HepG2 (cell line): ENCODE data around the gene PPOX. TPM values are rescaled to one million over a fixed set of nuclear protein-coding genes. Genes with fewer than 3 reads are reported as not detected.

ENCODE experiments used
- CCAR2 ChIP-seq: fragments of 200-400 bp; formaldehyde crosslinking; optimal IDR thresholded peaks from 2 replicates; pipeline ENCODE3; 2018; ENCODE audit warnings: low read depth, mild to moderate bottlenecking, low read length, moderate library complexity
- HNRNPK ChIP-seq: fragments of 200-400 bp; formaldehyde crosslinking; IDR thresholded peaks from 2 replicates; pipeline ENCODE4 v1.6.1; 2018; ENCODE audit warnings: low read length, low read depth, moderate library complexity, mild to moderate bottlenecking; ENCODE audit not compliant: poor library complexity, severe bottlenecking
- MED8 ChIP-seq: sonication (generic); formaldehyde crosslinking; IDR thresholded peaks from 2 replicates; pipeline ENCODE4 v1.8.1; 2023; ENCODE audit warnings: mild to moderate bottlenecking, missing genetic modification reagents; ENCODE audit not compliant: insufficient replicate concordance
- RBAK ChIP-seq: sonication (generic); formaldehyde crosslinking; IDR thresholded peaks from 2 replicates; pipeline ENCODE4 v1.5.1; 2020; ENCODE audit warnings: mild to moderate bottlenecking, missing genetic modification reagents
- ZNF605 ChIP-seq: sonication (generic); formaldehyde crosslinking; IDR thresholded peaks from 2 replicates; pipeline ENCODE4 v1.8.0; 2022; ENCODE audit warnings: mild to moderate bottlenecking, missing genetic modification reagents
- ZNF891 ChIP-seq: sonication (generic); formaldehyde crosslinking; IDR thresholded peaks from 2 replicates; pipeline ENCODE4 v1.5.0; 2020; ENCODE audit warnings: mild to moderate bottlenecking, missing genetic modification reagents
- polyA plus RNA-seq, 8 experiments: library from polyadenylated mRNA; depleted of rRNA in 3 of 8; stranded (reverse) in 7 of 8; unstranded in 1 of 8; fragments of >200 nt; fragmentation: Illumina TruSeq in 4 of 8; extraction: Trizol in 4 of 8; gene quantifications; 2 replicates each; pipeline versions ENCODE4 v1.2.1 to v1.2.3, GENCODE V29; 2011 to 2016; ENCODE audit warnings: low read depth in 4 of 8, missing spikeins in 1 of 8, mixed read lengths in 1 of 8; ENCODE audit not compliant: insufficient read depth in 1 of 8
- total RNA-seq, 5 experiments: library from RNA; depleted of rRNA; stranded (reverse); fragments of >200 nt; fragmentation: Illumina TruSeq; extraction: Trizol; gene quantifications; 2 replicates each; pipeline ENCODE4 v1.2.3, GENCODE V29; 2016; ENCODE audit warnings: low read depth in 1 of 5
- TF ChIP-seq, protein P1 (sequence below), 2 experiments: fragments of 450-650 bp in 1 of 2; sonication (generic) in 1 of 2; formaldehyde crosslinking in 1 of 2; IDR thresholded peaks; 2 replicates each; pipeline versions ENCODE4 v1.6.1 to v1.8.0; 2016 to 2022; ENCODE audit warnings: antibody characterized with exemption in 1 of 2, mild to moderate bottlenecking in 1 of 2, missing genetic modification reagents in 1 of 2
- TF ChIP-seq, protein P2 (sequence below): sonication (generic); formaldehyde crosslinking; IDR thresholded peaks from 2 replicates; pipeline ENCODE4 v1.4.0; 2020; ENCODE audit warnings: missing genetic modification reagents
- TF ChIP-seq, protein P3 (sequence below): sonication (generic); formaldehyde crosslinking; IDR thresholded peaks from 2 replicates; pipeline ENCODE4 v1.4.0; 2020; ENCODE audit warnings: mild to moderate bottlenecking, low read depth, missing genetic modification reagents
- TF ChIP-seq, protein P4 (sequence below): sonication (generic); formaldehyde crosslinking; IDR thresholded peaks from 2 replicates; pipeline ENCODE4 v1.5.1; 2020; ENCODE audit warnings: missing genetic modification reagents, mild to moderate bottlenecking, borderline replicate concordance
- TF ChIP-seq, protein P5 (sequence below): sonication (generic); formaldehyde crosslinking; IDR thresholded peaks from 2 replicates; pipeline ENCODE4 v1.5.0; 2020; ENCODE audit warnings: missing genetic modification reagents

Gene PPOX
- total and polyA plus RNA-seq, 2 of the 13 experiments (the other 11 are each of a cell fraction or from before 2014, with no cell fraction given), result 15.5 to 27.7 TPM

DNA sequence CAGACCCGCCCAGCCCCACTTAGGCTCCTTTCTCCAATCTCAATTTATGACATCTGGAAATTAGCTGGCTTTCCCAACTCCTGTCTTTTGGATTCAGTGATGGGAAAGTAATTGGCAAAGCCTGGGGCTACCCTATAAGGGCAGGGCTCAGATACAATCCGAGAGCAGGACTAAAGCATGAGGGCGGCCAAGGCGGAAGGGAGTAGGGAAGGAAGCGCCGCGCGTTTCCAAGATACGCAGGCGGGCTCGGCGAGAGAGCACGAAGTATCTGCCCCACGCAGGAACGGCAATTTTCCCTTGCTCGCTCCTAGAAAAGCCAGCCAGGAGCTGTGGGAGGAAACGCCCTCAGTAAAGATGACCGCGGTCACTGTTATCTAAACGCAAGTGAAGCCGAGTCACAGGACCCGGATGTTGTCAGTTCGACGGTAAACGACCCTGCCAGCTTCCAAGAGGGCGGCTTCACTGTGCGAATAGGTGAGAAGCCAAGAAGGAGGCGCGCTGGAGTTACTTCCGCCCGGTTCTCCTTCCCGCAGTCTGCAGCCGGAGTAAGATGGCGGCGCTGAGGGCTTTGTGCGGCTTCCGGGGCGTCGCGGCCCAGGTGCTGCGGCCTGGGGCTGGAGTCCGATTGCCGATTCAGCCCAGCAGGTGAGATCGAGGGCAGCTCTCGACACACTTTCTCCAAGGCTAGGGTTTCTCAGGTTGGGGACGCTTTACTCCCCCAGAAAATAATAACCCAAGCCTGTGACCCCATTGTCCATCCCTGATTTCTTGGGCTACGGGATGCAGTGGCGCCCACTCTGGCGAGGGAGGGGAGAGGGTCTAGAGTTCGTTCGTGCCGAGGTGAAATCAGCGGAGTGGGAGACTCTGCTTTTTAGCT, 35.8 kb downstream of the PPOX start, which contains the start of gene NDUFS2 (continued):
- TF ChIP-seq CCAR2 (no peak), ZNF605 (CRISPR knock-in tag) (peak; percentile 27; the same call in 1 of the 2 replicates), RBAK (CRISPR knock-in tag) (no peak), MED8 (CRISPR knock-in tag) (peak; percentile 91), ZNF891 (CRISPR knock-in tag) (peak; percentile 83), HNRNPK (no peak)
- TF ChIP-seq, protein P1, sequence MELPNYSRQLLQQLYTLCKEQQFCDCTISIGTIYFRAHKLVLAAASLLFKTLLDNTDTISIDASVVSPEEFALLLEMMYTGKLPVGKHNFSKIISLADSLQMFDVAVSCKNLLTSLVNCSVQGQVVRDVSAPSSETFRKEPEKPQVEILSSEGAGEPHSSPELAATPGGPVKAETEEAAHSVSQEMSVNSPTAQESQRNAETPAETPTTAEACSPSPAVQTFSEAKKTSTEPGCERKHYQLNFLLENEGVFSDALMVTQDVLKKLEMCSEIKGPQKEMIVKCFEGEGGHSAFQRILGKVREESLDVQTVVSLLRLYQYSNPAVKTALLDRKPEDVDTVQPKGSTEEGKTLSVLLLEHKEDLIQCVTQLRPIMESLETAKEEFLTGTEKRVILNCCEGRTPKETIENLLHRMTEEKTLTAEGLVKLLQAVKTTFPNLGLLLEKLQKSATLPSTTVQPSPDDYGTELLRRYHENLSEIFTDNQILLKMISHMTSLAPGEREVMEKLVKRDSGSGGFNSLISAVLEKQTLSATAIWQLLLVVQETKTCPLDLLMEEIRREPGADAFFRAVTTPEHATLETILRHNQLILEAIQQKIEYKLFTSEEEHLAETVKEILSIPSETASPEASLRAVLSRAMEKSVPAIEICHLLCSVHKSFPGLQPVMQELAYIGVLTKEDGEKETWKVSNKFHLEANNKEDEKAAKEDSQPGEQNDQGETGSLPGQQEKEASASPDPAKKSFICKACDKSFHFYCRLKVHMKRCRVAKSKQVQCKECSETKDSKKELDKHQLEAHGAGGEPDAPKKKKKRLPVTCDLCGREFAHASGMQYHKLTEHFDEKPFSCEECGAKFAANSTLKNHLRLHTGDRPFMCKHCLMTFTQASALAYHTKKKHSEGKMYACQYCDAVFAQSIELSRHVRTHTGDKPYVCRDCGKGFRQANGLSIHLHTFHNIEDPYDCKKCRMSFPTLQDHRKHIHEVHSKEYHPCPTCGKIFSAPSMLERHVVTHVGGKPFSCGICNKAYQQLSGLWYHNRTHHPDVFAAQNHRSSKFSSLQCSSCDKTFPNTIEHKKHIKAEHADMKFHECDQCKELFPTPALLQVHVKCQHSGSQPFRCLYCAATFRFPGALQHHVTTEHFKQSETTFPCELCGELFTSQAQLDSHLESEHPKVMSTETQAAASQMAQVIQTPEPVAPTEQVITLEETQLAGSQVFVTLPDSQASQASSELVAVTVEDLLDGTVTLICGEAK (IDR thresholded peaks at IDR 0.05), result peak; percentile 37; the same call in 1 of the 2 replicates
- TF ChIP-seq, protein P1 (CRISPR knock-in tag; IDR thresholded peaks at IDR 0.05), result peak; percentile 78
- TF ChIP-seq, protein P2, sequence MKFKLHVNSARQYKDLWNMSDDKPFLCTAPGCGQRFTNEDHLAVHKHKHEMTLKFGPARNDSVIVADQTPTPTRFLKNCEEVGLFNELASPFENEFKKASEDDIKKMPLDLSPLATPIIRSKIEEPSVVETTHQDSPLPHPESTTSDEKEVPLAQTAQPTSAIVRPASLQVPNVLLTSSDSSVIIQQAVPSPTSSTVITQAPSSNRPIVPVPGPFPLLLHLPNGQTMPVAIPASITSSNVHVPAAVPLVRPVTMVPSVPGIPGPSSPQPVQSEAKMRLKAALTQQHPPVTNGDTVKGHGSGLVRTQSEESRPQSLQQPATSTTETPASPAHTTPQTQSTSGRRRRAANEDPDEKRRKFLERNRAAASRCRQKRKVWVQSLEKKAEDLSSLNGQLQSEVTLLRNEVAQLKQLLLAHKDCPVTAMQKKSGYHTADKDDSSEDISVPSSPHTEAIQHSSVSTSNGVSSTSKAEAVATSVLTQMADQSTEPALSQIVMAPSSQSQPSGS (CRISPR knock-in tag), result no peak
- TF ChIP-seq, protein P3, sequence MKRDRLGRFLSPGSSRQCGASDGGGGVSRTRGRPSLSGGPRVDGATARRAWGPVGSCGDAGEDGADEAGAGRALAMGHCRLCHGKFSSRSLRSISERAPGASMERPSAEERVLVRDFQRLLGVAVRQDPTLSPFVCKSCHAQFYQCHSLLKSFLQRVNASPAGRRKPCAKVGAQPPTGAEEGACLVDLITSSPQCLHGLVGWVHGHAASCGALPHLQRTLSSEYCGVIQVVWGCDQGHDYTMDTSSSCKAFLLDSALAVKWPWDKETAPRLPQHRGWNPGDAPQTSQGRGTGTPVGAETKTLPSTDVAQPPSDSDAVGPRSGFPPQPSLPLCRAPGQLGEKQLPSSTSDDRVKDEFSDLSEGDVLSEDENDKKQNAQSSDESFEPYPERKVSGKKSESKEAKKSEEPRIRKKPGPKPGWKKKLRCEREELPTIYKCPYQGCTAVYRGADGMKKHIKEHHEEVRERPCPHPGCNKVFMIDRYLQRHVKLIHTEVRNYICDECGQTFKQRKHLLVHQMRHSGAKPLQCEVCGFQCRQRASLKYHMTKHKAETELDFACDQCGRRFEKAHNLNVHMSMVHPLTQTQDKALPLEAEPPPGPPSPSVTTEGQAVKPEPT (CRISPR knock-in tag), result no peak; the same call in 1 of the 2 replicates
- TF ChIP-seq, protein P4, sequence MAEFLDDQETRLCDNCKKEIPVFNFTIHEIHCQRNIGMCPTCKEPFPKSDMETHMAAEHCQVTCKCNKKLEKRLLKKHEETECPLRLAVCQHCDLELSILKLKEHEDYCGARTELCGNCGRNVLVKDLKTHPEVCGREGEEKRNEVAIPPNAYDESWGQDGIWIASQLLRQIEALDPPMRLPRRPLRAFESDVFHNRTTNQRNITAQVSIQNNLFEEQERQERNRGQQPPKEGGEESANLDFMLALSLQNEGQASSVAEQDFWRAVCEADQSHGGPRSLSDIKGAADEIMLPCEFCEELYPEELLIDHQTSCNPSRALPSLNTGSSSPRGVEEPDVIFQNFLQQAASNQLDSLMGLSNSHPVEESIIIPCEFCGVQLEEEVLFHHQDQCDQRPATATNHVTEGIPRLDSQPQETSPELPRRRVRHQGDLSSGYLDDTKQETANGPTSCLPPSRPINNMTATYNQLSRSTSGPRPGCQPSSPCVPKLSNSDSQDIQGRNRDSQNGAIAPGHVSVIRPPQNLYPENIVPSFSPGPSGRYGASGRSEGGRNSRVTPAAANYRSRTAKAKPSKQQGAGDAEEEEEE (CRISPR knock-in tag), result no peak
- TF ChIP-seq, protein P5, sequence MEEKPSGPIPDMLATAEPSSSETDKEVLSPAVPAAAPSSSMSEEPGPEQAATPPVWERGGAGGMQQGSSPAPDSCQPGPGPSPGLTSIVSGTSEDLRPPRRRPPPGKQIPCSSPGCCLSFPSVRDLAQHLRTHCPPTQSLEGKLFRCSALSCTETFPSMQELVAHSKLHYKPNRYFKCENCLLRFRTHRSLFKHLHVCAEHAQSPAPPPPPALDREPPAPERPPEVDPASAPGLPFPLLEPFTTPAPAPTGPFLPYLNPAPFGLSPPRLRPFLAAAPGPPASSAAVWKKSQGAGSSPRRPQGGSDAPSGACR (CRISPR knock-in tag), result no peak
